IPS-18a (cell line): ENCODE results near the gene STK17B.
"Not testable (repeated sequence)": the region's sequence is repeated elsewhere in the genome, so short reads cannot be mapped to it uniquely, and the experiment has no call there.

ENCODE experiments used
- H3K27ac ChIP-seq: one replicate; pipeline ENCODE4 v1.5.1; 2013; ENCODE audit warnings: low read length
- H3K27me3 ChIP-seq: one replicate; pipeline ENCODE4 v1.6.1; 2013; ENCODE audit warnings: mild to moderate bottlenecking, low read length; ENCODE audit not compliant: control insufficient read depth, insufficient read depth
- H3K36me3 ChIP-seq: one replicate; pipeline ENCODE4 v1.6.1; 2013; ENCODE audit warnings: low read depth, low read length; ENCODE audit not compliant: control insufficient read depth
- H3K4me1 ChIP-seq: one replicate; pipeline ENCODE4 v1.6.1; 2013; ENCODE audit warnings: low read depth, low read length; ENCODE audit not compliant: control insufficient read depth
- H3K4me3 ChIP-seq: one replicate; pipeline ENCODE4 v1.5.1; 2013; ENCODE audit warnings: low read length
- H3K9ac ChIP-seq: one replicate; pipeline ENCODE4 v1.6.1; 2013; ENCODE audit warnings: mild to moderate bottlenecking, low read length, moderate library complexity
- H3K9me3 ChIP-seq: one replicate; pipeline ENCODE4 v1.6.1; 2013; ENCODE audit warnings: low read depth, low read length; ENCODE audit not compliant: control insufficient read depth

Gene STK17B

DNA sequence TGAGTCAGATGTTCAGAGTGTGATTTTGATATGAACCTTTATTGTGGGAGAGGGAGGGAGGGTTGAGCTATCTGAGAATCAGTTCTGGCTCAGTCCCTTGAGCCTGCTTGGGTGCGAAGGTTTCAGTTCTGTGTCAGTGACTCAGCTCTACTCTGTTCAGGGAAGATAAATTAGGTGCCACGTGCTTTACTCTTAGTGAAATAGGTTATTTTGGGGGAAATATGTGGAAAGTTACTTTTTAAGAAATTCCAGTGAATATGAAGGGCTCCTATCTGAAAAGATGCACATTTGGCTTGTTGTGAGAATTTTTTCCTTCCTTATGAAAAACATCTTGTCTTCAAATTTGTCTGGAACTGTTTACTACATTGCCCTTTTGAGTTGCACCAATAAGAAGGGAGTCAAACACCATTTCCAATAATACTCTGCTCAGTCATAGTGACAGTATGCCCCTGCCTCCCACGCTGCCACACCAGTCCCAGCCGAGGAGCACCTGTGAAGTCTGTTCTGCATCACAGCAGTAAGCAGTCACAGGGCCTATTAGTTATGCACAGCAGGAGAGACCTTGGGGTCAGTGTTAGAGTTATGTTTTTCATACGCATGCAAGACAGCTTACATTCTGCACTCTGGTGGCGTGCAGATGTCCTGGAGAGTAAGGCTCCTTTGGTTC is 69.9 kb downstream of the STK17B start:
- H3K9me3 ChIP-seq: no peaks in the 10 kb centered on the region
- H3K4me1 ChIP-seq: peaks cover 23% of the 10 kb centered on the region
- no peaks in the 10 kb centered on the region for H3K36me3 ChIP-seq
- no peaks in the 10 kb centered on the region for H3K27me3 ChIP-seq
- H3K4me3 ChIP-seq: no peak overlapping the region
- no peak overlapping the region for H3K27ac ChIP-seq
- no peak overlapping the region for H3K9ac ChIP-seq

DNA sequence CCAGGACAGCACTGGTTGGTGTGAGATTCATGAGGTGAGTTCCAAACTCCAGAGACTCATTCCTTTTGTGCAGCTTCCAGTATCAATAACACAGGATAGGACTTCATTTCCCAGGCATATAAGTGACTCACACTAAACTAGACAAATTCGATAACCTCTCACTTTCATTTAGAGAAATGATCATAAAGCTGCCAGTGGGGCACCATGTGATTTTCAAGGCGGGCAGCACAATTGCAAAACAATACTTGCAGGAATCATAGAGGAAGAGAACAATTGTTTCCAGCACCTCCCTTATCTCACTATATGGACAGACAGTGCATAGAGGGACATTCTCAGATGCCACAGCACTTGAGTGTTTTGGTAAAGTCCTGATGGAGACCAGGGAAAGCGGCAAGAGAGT is 71.5 kb downstream of the STK17B start:
- H3K4me1 ChIP-seq: peaks cover 30% of the 10 kb centered on the region
- no peak overlapping the region for H3K27ac ChIP-seq
- no peak overlapping the region for H3K4me3 ChIP-seq
- H3K27me3 ChIP-seq: no peaks in the 10 kb centered on the region
- no peaks in the 10 kb centered on the region for H3K9me3 ChIP-seq
- no peak overlapping the region for H3K9ac ChIP-seq
- H3K36me3 ChIP-seq: no peaks in the 10 kb centered on the region

GRCh38 chr2:196097864-196098660 is 73.3 kb downstream of the STK17B start:
- Histone ChIP-seq H3K9me3 (no peaks in the 10 kb centered on the region), H3K36me3 (no peaks in the 10 kb centered on the region), H3K27me3 (no peaks in the 10 kb centered on the region), H3K27ac (no peak overlapping the region), H3K4me1 (peaks cover 30% of the 10 kb centered on the region), H3K9ac (no peak overlapping the region), H3K4me3 (no peak overlapping the region)

- Histone ChIP-seq H3K36me3 (no peaks in the 10 kb centered on the region), H3K9ac (no peak overlapping the region), H3K4me1 (peaks cover 29% of the 10 kb centered on the region), H3K4me3 (no peak overlapping the region), H3K9me3 (no peaks in the 10 kb centered on the region), H3K27ac (no peak overlapping the region), H3K27me3 (no peaks in the 10 kb centered on the region)
These were observed 74.2 kb downstream of the STK17B start for GRCh38 chr2:196096982-196097745.

DNA sequence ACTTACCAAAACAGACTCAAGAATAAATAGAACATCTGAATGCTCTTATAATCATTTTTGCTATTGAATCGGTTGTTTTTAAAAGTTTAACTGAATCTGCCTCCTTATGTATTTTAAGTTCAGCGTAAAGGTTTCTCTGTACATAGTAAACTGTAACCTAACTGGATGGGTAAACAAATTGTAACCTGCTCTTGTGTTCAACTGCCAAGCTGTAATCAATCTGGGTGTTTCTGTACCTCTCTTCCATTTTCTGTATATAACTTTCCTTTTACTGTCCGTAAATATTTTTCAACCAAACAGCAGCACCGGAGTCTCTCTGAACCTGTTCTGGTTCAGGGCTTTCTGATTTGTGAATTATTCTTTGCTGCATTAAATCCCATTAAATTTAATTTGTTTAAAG is 75.1 kb downstream of the STK17B start:
- Histone ChIP-seq H3K27me3 (no peaks in the 10 kb centered on the region), H3K9me3 (no peaks in the 10 kb centered on the region), H3K4me1 (peaks cover 20% of the 10 kb centered on the region), H3K36me3 (no peaks in the 10 kb centered on the region), H3K4me3 (no peak overlapping the region), H3K9ac (no peak overlapping the region), H3K27ac (no peak overlapping the region)

DNA sequence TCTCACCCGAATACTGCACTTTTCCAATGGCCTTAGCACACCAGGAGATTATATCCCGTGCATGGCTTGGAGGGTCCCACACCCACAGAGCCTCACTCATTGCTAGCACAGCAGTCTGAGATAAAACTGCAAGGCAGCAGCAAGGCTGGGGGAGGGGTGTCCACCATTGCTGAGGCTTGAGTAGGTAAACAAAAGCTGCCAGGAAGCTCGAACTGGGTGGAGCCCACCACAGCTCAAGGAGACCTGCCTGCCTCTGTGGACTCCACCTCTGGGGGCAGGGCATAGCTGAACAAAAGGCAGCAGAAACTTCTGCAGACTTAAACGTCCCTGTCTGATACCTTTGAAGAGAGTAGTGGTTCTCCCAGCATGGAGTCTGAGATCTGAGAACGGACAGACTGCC is 81.9 kb downstream of the STK17B start:
- not testable (repeated sequence) for H3K36me3 ChIP-seq, H3K27ac ChIP-seq, H3K4me3 ChIP-seq, H3K4me1 ChIP-seq, H3K9me3 ChIP-seq, H3K27me3 ChIP-seq, H3K9ac ChIP-seq

GRCh38 chr2:196088203-196088602 is 83.2 kb downstream of the STK17B start:
- Histone ChIP-seq H3K4me1 (no peaks in the 10 kb centered on the region), H3K4me3 (no peak overlapping the region), H3K27me3 (no peaks in the 10 kb centered on the region), H3K9ac (no peak overlapping the region), H3K9me3 (no peaks in the 10 kb centered on the region), H3K27ac (no peak overlapping the region), H3K36me3 (no peaks in the 10 kb centered on the region)

DNA sequence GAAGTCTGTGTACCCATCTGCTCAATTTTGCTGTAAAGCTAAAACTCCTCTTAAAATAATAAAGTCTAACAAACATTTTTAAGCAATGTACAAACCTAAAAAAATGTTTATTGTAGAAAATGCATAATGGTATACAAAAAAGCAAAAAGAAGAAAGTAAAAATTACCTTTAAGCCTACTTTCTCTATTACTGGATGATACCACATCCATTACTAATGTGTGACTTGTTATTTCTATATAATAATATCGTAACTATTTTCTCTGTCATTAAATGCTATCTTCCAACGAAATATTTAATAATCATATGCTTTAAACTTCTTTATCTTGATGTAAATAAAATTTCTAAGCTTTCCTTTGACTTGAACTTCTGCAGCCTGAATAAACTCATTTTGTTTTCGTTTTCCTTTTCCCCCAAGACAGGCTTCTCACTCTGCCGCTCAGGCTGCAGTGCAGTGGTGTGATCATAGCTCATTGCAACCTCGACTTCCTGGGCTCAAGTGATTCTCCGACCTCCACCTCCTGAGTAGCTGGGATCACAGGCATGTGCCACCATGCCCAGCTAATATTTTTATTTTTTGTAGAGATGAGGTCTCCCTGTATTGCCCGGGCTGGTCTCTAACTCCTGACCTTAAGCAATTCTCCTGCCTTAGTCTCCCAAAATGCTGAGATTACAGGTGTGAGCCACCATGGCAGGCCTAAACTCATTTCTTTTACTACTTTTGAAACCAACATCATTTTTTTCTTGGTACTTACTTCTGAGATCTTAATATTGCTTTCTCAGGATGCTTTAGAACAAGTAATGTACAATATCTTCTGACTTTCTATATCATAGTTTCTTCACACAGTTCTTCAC is 84.6 kb downstream of the STK17B start:
- H3K9ac ChIP-seq: no peak overlapping the region
- H3K4me1 ChIP-seq: no peaks in the 10 kb centered on the region
- no peaks in the 10 kb centered on the region for H3K27me3 ChIP-seq
- H3K27ac ChIP-seq: no peak overlapping the region
- H3K36me3 ChIP-seq: no peaks in the 10 kb centered on the region
- no peak overlapping the region for H3K4me3 ChIP-seq
- no peaks in the 10 kb centered on the region for H3K9me3 ChIP-seq

- Histone ChIP-seq H3K4me1 (no peaks in the 10 kb centered on the region), H3K9ac (no peak overlapping the region), H3K4me3 (no peak overlapping the region), H3K9me3 (no peaks in the 10 kb centered on the region), H3K27ac (no peak overlapping the region), H3K27me3 (no peaks in the 10 kb centered on the region), H3K36me3 (no peaks in the 10 kb centered on the region)
These were observed 87.8 kb downstream of the STK17B start for GRCh38 chr2:196083601-196084000.
